Activated CD8-positive, alpha-beta T cell treated with anti-CD3 and anti-CD28 coated beads for 36 hours (primary cell): Measurements from ENCODE around the gene CKM. TPM values are rescaled to one million over a fixed set of nuclear protein-coding genes. Genes with fewer than 3 reads are reported as not detected.

ENCODE experiments used
- ATAC-seq: fragments of 200-7000 bp; cut with Tn5 transposase; one replicate; pipeline ENCODE4 v1.10.0; 2021; ENCODE audit warnings: mild to moderate bottlenecking, moderate library complexity
- CTCF ChIA-PET: fragments of 350-600 bp; sonication (Branson Sonifier 250); formaldehyde crosslinking; loops from one replicate; lab custom pipeline; 2021; ENCODE audit warnings: antibody characterized with exemption; lab: Charles Lee
- POLR2A ChIA-PET: fragments of 350-600 bp; sonication (Branson Sonifier 250); formaldehyde crosslinking; loops from one replicate; lab custom pipeline; 2021; ENCODE audit warnings: antibody characterized with exemption; lab: Charles Lee
- DNase-seq: peaks from one replicate; pipeline ENCODE4 v3.0.0-alpha.2; 2020
- H3K27ac Mint-ChIP-seq: one replicate; pipeline ENCODE4 v1.8.0; 2021; ENCODE audit warnings: mild to moderate bottlenecking, mixed read lengths
- H3K27me3 Mint-ChIP-seq: one replicate; pipeline ENCODE4 v1.8.0; 2021; ENCODE audit warnings: mixed read lengths
- H3K36me3 Mint-ChIP-seq: one replicate; pipeline ENCODE4 v1.8.0; 2021; ENCODE audit warnings: low read depth, mixed read lengths
- H3K4me1 Mint-ChIP-seq: one replicate; pipeline ENCODE4 v1.8.0; 2021; ENCODE audit warnings: low read depth, mixed read lengths
- H3K4me3 Mint-ChIP-seq: one replicate; pipeline ENCODE4 v1.8.0; 2021; ENCODE audit warnings: mild to moderate bottlenecking, moderate library complexity, mixed read lengths
- H3K9me3 Mint-ChIP-seq: one replicate; pipeline ENCODE4 v1.8.0; 2021; ENCODE audit warnings: mixed read lengths
- CTCF ChIP-seq: fragments of 200-600 bp; IDR thresholded peaks from one replicate; pipeline ENCODE4 v1.8.0; 2022; ENCODE audit warnings: antibody characterized with exemption, mild to moderate bottlenecking
- intact Hi-C: fragments of 100-400 bp; cut with micrococcal nuclease; formaldehyde crosslinking; loops from one replicate; pipeline ENCODE4 v1.10.0; 2022
- total RNA-seq, 2 experiments: library from RNA; stranded (reverse); gene quantifications; one replicate each; pipeline ENCODE4 v1.2.3, GENCODE V29; 2021

CKM gene
- total RNA-seq, 2 experiments from 2014 or later: not detected

GRCh38 chr19:45357445-45357783, 34.7 kb upstream of the CKM start:
- Mint-ChIP-seq H3K9me3 (no peaks in the 10 kb centered on the region), H3K4me1 (no peaks in the 10 kb centered on the region), H3K27ac (no peak overlapping the region), H3K36me3 (peaks cover 22% of the 10 kb centered on the region), H3K27me3 (no peaks in the 10 kb centered on the region), H3K4me3 (no peak overlapping the region)
- ATAC-seq (no peak), DNase-seq (no peak)
- CTCF ChIA-PET: interaction anchor here (1.2 kb wide), 2 partner anchors 18 to 298 kb away, joined by 3 to 6 read pairs; no protein-coding TSS in a partner anchor
- POLR2A ChIA-PET: no interaction called here
- no peak for TF ChIP-seq CTCF
- intact Hi-C loops: no loop called here

- Mint-ChIP-seq H3K9me3 (no peaks in the 10 kb centered on the region), H3K27ac (no peak overlapping the region), H3K27me3 (no peaks in the 10 kb centered on the region), H3K4me1 (no peaks in the 10 kb centered on the region), H3K4me3 (no peak overlapping the region), H3K36me3 (peaks cover 22% of the 10 kb centered on the region)
- POLR2A ChIA-PET: no interaction called here
- ATAC-seq: no peak
- intact Hi-C loops: no loop called here
- no peak for TF ChIP-seq CTCF
- CTCF ChIA-PET: interaction anchor here (1.2 kb wide), 1 partner anchor 18 kb away, joined by 6 read pairs; no protein-coding TSS in a partner anchor
- DNase-seq: no peak
Observed at GRCh38 chr19:45356760-45357444, 34.2 kb upstream of the CKM start.

GRCh38 chr19:45355910-45356309, 33.2 kb upstream of the CKM start:
- Mint-ChIP-seq H3K9me3 (no peaks in the 10 kb centered on the region), H3K36me3 (peaks cover 19% of the 10 kb centered on the region), H3K27ac (no peak overlapping the region), H3K27me3 (no peaks in the 10 kb centered on the region), H3K4me1 (no peaks in the 10 kb centered on the region), H3K4me3 (no peak overlapping the region)
- no peak for TF ChIP-seq CTCF
- ATAC-seq (no peak), DNase-seq (no peak)
- ChIA-PET POLR2A (no interaction called here), CTCF (no interaction called here)
- intact Hi-C loops: no loop called here

GRCh38 chr19:45355402-45355801, 32.7 kb upstream of the CKM start:
- H3K4me3 Mint-ChIP-seq: no peak overlapping the region
- no peak overlapping the region for H3K27ac Mint-ChIP-seq
- ChIA-PET POLR2A (interaction anchor here (0.5 kb wide), 1 partner anchor 42 kb away, joined by 4 read pairs; no protein-coding TSS in a partner anchor), CTCF (no interaction called here)
- H3K36me3 Mint-ChIP-seq: peaks cover 19% of the 10 kb centered on the region
- DNase-seq (no peak), ATAC-seq (no peak)
- H3K27me3 Mint-ChIP-seq: no peaks in the 10 kb centered on the region
- no peaks in the 10 kb centered on the region for H3K9me3 Mint-ChIP-seq
- no peak for TF ChIP-seq CTCF
- intact Hi-C loops: no loop called here
- no peaks in the 10 kb centered on the region for H3K4me1 Mint-ChIP-seq

GRCh38 chr19:45354241-45354842, 31.7 kb upstream of the CKM start:
- TF ChIP-seq CTCF: no peak
- CTCF ChIA-PET: interaction anchor here (2.3 kb wide), 1 partner anchor 48 kb away, joined by 5 read pairs; no protein-coding TSS in a partner anchor
- POLR2A ChIA-PET: interaction anchor here (0.6 kb wide), 1 partner anchor 121 kb away, joined by 3 read pairs; no protein-coding TSS in a partner anchor
- H3K4me3 Mint-ChIP-seq: no peak overlapping the region
- H3K36me3 Mint-ChIP-seq: peaks cover 19% of the 10 kb centered on the region
- H3K27ac Mint-ChIP-seq: no peak overlapping the region
- no peaks in the 10 kb centered on the region for H3K27me3 Mint-ChIP-seq
- no peaks in the 10 kb centered on the region for H3K4me1 Mint-ChIP-seq
- ATAC-seq (no peak), DNase-seq (no peak)
- intact Hi-C loops: no loop called here
- no peaks in the 10 kb centered on the region for H3K9me3 Mint-ChIP-seq
